Jurkat, Clone E6-1 (cell line): Measurements from ENCODE around the gene ATP8B3.

ENCODE experiments used
- DNase-seq: peaks from one replicate; pipeline ENCODE4 v3.0.0-alpha.2; 2011; ENCODE audit warnings: low read depth, low spot score
- H3K4me3 ChIP-seq: 2 replicates; pipeline ENCODE4 v1.5.1; 2011; ENCODE audit warnings: mild to moderate bottlenecking, low read length, control low read depth, moderate library complexity

The ATP8B3 gene

GRCh38 chr19:1739960-1740629 is 72.0 kb downstream of the ATP8B3 start:
- H3K4me3 ChIP-seq: no peak overlapping the region
- no peak for DNase-seq

GRCh38 chr19:1736927-1737326 is 75.1 kb downstream of the ATP8B3 start:
- DNase-seq: no peak
- no peak overlapping the region for H3K4me3 ChIP-seq

DNA sequence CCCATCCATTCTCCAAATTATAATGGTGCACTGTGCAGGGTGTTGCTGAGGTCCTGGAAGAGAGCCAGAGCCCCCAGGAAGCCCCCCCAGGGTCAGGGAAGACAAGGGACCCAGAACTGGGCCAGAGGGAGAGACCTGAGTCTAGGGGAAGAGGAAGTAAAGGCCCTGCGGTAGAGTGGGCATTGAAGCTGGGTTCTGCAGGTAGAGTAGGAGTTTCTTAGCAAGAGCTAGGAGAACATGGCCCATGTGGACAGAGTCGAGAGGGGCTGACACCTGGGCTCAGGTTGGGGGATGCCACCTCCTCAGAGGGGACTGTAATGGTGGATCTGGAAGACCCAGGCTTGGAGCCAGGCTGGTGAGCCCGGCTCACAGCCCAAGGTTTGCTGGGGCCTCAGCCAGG is 75.8 kb downstream of the ATP8B3 start:
- DNase-seq: no peak
- no peak overlapping the region for H3K4me3 ChIP-seq

GRCh38 chr19:1734321-1734966 is 77.6 kb downstream of the ATP8B3 start:
- no peak overlapping the region for H3K4me3 ChIP-seq
- no peak for DNase-seq
